Activated T-cell treated with anti-CD3 and anti-CD28 coated beads, Interleukin-2, amount 50 U/mL, for 24 hours (primary cell): ENCODE data around the gene B4GALNT1.

Source experiments
- DNase-seq: peaks from one replicate; pipeline ENCODE4 v3.0.0-alpha.2; 2020
- H3K27ac Mint-ChIP-seq: 2 replicates; pipeline ENCODE4 v1.8.0; 2020; ENCODE audit warnings: mild to moderate bottlenecking, mixed read lengths
- H3K27me3 Mint-ChIP-seq: 2 replicates; pipeline ENCODE4 v1.8.0; 2020; ENCODE audit warnings: mixed read lengths
- H3K36me3 Mint-ChIP-seq: 2 replicates; pipeline ENCODE4 v1.8.0; 2020; ENCODE audit warnings: low read depth, mixed read lengths
- H3K4me1 Mint-ChIP-seq: 2 replicates; pipeline ENCODE4 v1.8.0; 2020; ENCODE audit warnings: low read depth, mixed read lengths
- H3K4me3 Mint-ChIP-seq: 2 replicates; pipeline ENCODE4 v1.8.0; 2020; ENCODE audit warnings: mild to moderate bottlenecking, moderate library complexity, mixed read lengths
- H3K9me3 Mint-ChIP-seq: 2 replicates; pipeline ENCODE4 v1.8.0; 2020; ENCODE audit warnings: mixed read lengths

The B4GALNT1 gene

GRCh38 chr12:57627501-57628279, 5.3 kb downstream of the B4GALNT1 start:
- no peak overlapping the region for H3K27ac Mint-ChIP-seq
- DNase-seq = peak; percentile 49
- peaks cover 94% of the 10 kb centered on the region for H3K27me3 Mint-ChIP-seq
- peaks cover 14% of the 10 kb centered on the region for H3K4me1 Mint-ChIP-seq
- H3K4me3 Mint-ChIP-seq = no peak overlapping the region
- H3K36me3 Mint-ChIP-seq = no peaks in the 10 kb centered on the region
- H3K9me3 Mint-ChIP-seq = no peaks in the 10 kb centered on the region

GRCh38 chr12:57626921-57627445, 6.0 kb downstream of the B4GALNT1 start:
- no peak for DNase-seq
- H3K27ac Mint-ChIP-seq = no peak overlapping the region
- H3K4me3 Mint-ChIP-seq = no peak overlapping the region
- peaks cover 16% of the 10 kb centered on the region for H3K4me1 Mint-ChIP-seq
- H3K27me3 Mint-ChIP-seq = peaks cover 97% of the 10 kb centered on the region
- no peaks in the 10 kb centered on the region for H3K9me3 Mint-ChIP-seq
- no peaks in the 10 kb centered on the region for H3K36me3 Mint-ChIP-seq

GRCh38 chr12:57626111-57626920, 6.7 kb downstream of the B4GALNT1 start:
- H3K27ac Mint-ChIP-seq = no peak overlapping the region
- no peaks in the 10 kb centered on the region for H3K9me3 Mint-ChIP-seq
- H3K36me3 Mint-ChIP-seq = no peaks in the 10 kb centered on the region
- peaks cover 22% of the 10 kb centered on the region for H3K4me1 Mint-ChIP-seq
- peak; percentile 26 for DNase-seq
- H3K4me3 Mint-ChIP-seq = no peak overlapping the region
- H3K27me3 Mint-ChIP-seq = peaks cover 97% of the 10 kb centered on the region

GRCh38 chr12:57625261-57626032, 7.6 kb downstream of the B4GALNT1 start:
- no peak overlapping the region for H3K4me3 Mint-ChIP-seq
- H3K9me3 Mint-ChIP-seq = no peaks in the 10 kb centered on the region
- peaks cover 97% of the 10 kb centered on the region for H3K27me3 Mint-ChIP-seq
- H3K27ac Mint-ChIP-seq = no peak overlapping the region
- H3K4me1 Mint-ChIP-seq = peaks cover 31% of the 10 kb centered on the region
- no peaks in the 10 kb centered on the region for H3K36me3 Mint-ChIP-seq
- DNase-seq = no peak

- no peak for DNase-seq
- no peak overlapping the region for H3K27ac Mint-ChIP-seq
- H3K4me3 Mint-ChIP-seq = no peak overlapping the region
- H3K27me3 Mint-ChIP-seq = peaks cover 98% of the 10 kb centered on the region
- peaks cover 39% of the 10 kb centered on the region for H3K4me1 Mint-ChIP-seq
- H3K9me3 Mint-ChIP-seq = no peaks in the 10 kb centered on the region
- no peaks in the 10 kb centered on the region for H3K36me3 Mint-ChIP-seq
Observed at GRCh38 chr12:57624441-57625220, 8.4 kb downstream of the B4GALNT1 start.

GRCh38 chr12:57623811-57624390, 9.1 kb downstream of the B4GALNT1 start:
- Mint-ChIP-seq H3K9me3 (no peaks in the 10 kb centered on the region), H3K4me1 (peaks cover 41% of the 10 kb centered on the region), H3K27me3 (peaks cover 100% of the 10 kb centered on the region), H3K4me3 (no peak overlapping the region), H3K27ac (no peak overlapping the region), H3K36me3 (no peaks in the 10 kb centered on the region)
- DNase-seq = no peak

- Mint-ChIP-seq H3K36me3 (no peaks in the 10 kb centered on the region), H3K27ac (no peak overlapping the region), H3K27me3 (peaks cover 99% of the 10 kb centered on the region), H3K9me3 (no peaks in the 10 kb centered on the region), H3K4me1 (peaks cover 41% of the 10 kb centered on the region), H3K4me3 (no peak overlapping the region)
- DNase-seq = no peak
Observed at GRCh38 chr12:57623385-57623784, 9.6 kb downstream of the B4GALNT1 start.

GRCh38 chr12:57622293-57623245, 10.4 kb downstream of the B4GALNT1 start:
- H3K4me3 Mint-ChIP-seq = peak overlapping the region; percentile 72
- peaks cover 36% of the 10 kb centered on the region for H3K4me1 Mint-ChIP-seq
- H3K27ac Mint-ChIP-seq = no peak overlapping the region

GRCh38 chr12:57621497-57622292, 11.3 kb downstream of the B4GALNT1 start:
- peak overlapping the region; percentile 72 for H3K4me3 Mint-ChIP-seq
- peak; percentile 81 for DNase-seq
- peaks cover 30% of the 10 kb centered on the region for H3K4me1 Mint-ChIP-seq
- H3K9me3 Mint-ChIP-seq = no peaks in the 10 kb centered on the region
- peaks cover 97% of the 10 kb centered on the region for H3K27me3 Mint-ChIP-seq
- peak overlapping the region; percentile 44 for H3K27ac Mint-ChIP-seq
- no peaks in the 10 kb centered on the region for H3K36me3 Mint-ChIP-seq

More at GRCh38 chr12:57622293-57623245, 10.4 kb downstream of the B4GALNT1 start:
- Mint-ChIP-seq H3K9me3 (no peaks in the 10 kb centered on the region), H3K27me3 (peaks cover 98% of the 10 kb centered on the region), H3K36me3 (no peaks in the 10 kb centered on the region)
- DNase-seq = no peak

- H3K4me3 Mint-ChIP-seq = peak overlapping the region; percentile 72
- H3K27me3 Mint-ChIP-seq = peaks cover 94% of the 10 kb centered on the region
- peaks cover 29% of the 10 kb centered on the region for H3K4me1 Mint-ChIP-seq
- peak; percentile 61 for DNase-seq
- H3K27ac Mint-ChIP-seq = peak overlapping the region; percentile 44
- H3K36me3 Mint-ChIP-seq = no peaks in the 10 kb centered on the region
- no peaks in the 10 kb centered on the region for H3K9me3 Mint-ChIP-seq
Observed at GRCh38 chr12:57620936-57621496, 12.0 kb downstream of the B4GALNT1 start.

GRCh38 chr12:57620245-57620935, 12.6 kb downstream of the B4GALNT1 start:
- peaks cover 94% of the 10 kb centered on the region for H3K27me3 Mint-ChIP-seq
- peak overlapping the region; percentile 44 for H3K27ac Mint-ChIP-seq

More at GRCh38 chr12:57620245-57620935, 12.6 kb downstream of the B4GALNT1 start:
- Mint-ChIP-seq H3K9me3 (no peaks in the 10 kb centered on the region), H3K36me3 (no peaks in the 10 kb centered on the region), H3K4me3 (peak overlapping the region; percentile 72), H3K4me1 (peaks cover 29% of the 10 kb centered on the region)
- no peak for DNase-seq
